ENCODE measurements around the gene SMO. TPM values are rescaled to one million over a fixed set of nuclear protein-coding genes. Genes with fewer than 3 reads are reported as not detected.

SMO gene
- 1 to 10 TPM; 1.9 to 8.6 (median 3.5) TPM for total RNA-seq

DNA sequence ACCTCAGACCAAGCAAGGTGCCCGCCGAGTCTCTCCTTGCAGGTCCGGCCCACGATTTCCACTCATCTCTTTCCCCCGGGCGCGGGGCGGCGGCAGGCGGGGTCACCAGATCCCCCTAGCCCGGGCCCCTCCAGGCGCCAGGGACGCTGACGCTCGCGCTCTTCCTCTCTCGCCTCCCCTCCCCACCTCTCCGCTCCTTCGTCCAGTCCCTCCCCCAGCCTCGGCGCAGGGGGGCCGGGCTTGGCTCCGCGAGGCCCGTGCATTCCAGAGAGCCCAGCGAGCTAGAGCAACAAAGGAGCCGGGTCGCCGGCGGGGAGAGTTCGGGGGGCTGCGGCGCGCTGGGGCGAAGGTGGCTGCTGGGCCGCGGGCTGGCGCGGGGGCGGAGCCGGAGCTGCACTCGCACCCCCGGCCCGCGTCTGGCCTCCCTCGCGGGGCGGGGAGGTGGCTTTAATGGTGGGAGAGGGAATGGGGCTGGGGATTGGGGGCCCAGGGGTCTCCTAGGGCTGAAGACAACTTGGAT is at the start of gene SMO:
SMO (plus strand) TSS at position 262 of the 520 bp plus-strand sequence. CDS start 519 bp downstream, outside the sequence.
- peak within 1 kb of the TSS; percentile 39 to 63 (median 50) for H3K27ac ChIP-seq
- no peaks in the 10 kb centered on the region for H3K9me3 ChIP-seq
- in situ Hi-C loops (cut with MboI; ENCODE audit: low pct_ligation_motif_present in 1 of 4, low pct_unique_long_range_greater_than_20kb in 1 of 4, low sequenced_read_pairs in 3 of 4), result no loop called here
- H3K27me3 ChIP-seq, result peaks cover 33% of the 10 kb centered on the region
- H3K36me3 ChIP-seq, result no peaks in the 10 kb centered on the region
- peak; percentile 45 for DNase-seq
- H3K4me3 ChIP-seq, result peak within 1 kb of the TSS; percentile 50 to 78 (median 68)
- H3K4me1 ChIP-seq, result peaks cover 0 to 20% (median 13%) of the 10 kb centered on the region in 4 donors
- TF ChIP-seq POLR2A (IDR thresholded peaks at IDR 0.05) (no peak), POLR2AphosphoS5 (IDR thresholded peaks at IDR 0.05) (no peak), EP300 (IDR thresholded peaks at IDR 0.05; ENCODE audit: low read depth) (no peak)
- TF ChIP-seq, protein P1, sequence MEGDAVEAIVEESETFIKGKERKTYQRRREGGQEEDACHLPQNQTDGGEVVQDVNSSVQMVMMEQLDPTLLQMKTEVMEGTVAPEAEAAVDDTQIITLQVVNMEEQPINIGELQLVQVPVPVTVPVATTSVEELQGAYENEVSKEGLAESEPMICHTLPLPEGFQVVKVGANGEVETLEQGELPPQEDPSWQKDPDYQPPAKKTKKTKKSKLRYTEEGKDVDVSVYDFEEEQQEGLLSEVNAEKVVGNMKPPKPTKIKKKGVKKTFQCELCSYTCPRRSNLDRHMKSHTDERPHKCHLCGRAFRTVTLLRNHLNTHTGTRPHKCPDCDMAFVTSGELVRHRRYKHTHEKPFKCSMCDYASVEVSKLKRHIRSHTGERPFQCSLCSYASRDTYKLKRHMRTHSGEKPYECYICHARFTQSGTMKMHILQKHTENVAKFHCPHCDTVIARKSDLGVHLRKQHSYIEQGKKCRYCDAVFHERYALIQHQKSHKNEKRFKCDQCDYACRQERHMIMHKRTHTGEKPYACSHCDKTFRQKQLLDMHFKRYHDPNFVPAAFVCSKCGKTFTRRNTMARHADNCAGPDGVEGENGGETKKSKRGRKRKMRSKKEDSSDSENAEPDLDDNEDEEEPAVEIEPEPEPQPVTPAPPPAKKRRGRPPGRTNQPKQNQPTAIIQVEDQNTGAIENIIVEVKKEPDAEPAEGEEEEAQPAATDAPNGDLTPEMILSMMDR (IDR thresholded peaks at IDR 0.05), result no peak
- 2% methylated on average over 40 of the region's 48 CpGs; no CpG with 5 or more reads in 1 of the 2 donors for WGBS, 2 donors (ENCODE audit: low coverage in 1 of 2)
- intact Hi-C loops (cut with DNase I; ENCODE audit: low total_unique reads), result no loop called here

DNA sequence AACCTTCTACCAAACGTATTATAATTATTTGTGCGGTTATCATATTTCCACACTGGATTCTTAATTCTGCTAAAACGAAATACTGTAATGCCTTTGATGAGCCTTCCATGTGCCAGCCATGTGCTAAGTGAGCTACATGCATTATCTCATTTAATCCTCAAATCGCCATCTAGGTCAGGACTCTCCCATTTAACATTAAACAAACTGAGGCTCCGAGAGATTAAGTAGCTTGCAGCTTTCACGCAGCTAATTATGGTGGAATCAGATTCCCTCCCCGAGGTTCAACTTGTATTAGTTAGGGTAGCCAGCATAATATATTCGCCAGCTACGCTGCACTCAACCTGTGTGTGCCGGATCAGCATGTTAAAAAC is 44.7 kb upstream of the SMO start:
- H3K36me3 ChIP-seq, result no peaks in the 10 kb centered on the region
- H3K27ac ChIP-seq, result no peak overlapping the region
- 51 to 59% methylated on average over 7 to 10 of the region's 10 CpGs for WGBS, 2 donors (ENCODE audit: low coverage in 1 of 2)
- peaks cover 14% of the 10 kb centered on the region for H3K27me3 ChIP-seq
- in situ Hi-C loops (cut with MboI; ENCODE audit: low pct_ligation_motif_present in 1 of 4, low pct_unique_long_range_greater_than_20kb in 1 of 4, low sequenced_read_pairs in 3 of 4), result no loop called here
- peaks cover 0 to 18% (median 13%) of the 10 kb centered on the region in 4 donors for H3K4me1 ChIP-seq
- intact Hi-C loops (cut with DNase I; ENCODE audit: low total_unique reads), result no loop called here
- no peak overlapping the region for H3K4me3 ChIP-seq
- no peak for DNase-seq
- TF ChIP-seq POLR2A (IDR thresholded peaks at IDR 0.05), result no peak
- no peak for TF ChIP-seq POLR2AphosphoS5 (IDR thresholded peaks at IDR 0.05)
- no peak for TF ChIP-seq EP300 (IDR thresholded peaks at IDR 0.05; ENCODE audit: low read depth)
- TF ChIP-seq, protein P1 (IDR thresholded peaks at IDR 0.05), result no peak
- H3K9me3 ChIP-seq, result no peaks in the 10 kb centered on the region

DNA sequence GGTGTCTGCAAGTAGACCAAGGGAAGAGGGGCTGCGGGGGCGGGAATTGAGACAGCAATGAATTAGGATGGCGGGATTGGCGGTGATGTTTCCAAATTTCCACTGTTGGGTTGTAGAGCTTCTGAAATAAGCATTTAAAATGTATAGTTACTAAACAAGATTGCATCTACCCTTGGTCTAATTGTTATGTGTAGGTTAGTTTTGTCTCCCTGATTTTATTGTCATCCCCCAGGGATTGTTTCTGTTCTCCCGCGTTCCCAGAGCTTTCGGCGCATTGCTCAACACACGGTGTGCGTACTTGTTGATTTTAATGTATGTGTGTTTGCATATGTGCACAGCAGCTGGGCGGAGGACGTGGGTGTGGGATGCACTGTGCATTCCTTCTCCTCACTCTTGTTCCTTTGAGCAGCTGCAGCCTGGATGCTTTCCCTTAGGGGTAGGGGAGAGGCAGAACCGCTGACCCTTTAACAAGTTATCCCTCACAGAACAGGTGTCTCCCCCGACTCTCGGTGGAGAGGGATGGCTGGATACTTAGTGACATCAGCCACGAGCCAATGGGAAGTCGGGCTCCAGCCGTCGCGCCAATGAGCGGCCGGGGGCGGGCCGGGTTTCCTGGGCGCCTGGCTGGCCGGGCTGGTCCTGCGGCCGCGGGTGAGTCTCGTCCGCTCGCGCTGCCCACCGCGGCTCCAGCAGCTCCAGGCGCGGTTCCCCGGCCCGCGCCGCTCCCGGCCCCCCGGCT is 44.2 kb upstream of the SMO start, which contains the start of gene TSPAN33:
TSPAN33 (plus strand) TSS at position 613 of the 739 bp plus-strand sequence. CDS start 274 bp downstream, outside the sequence.
- TF ChIP-seq POLR2AphosphoS5 (IDR thresholded peaks at IDR 0.05), result no peak
- TF ChIP-seq, protein P1 (IDR thresholded peaks at IDR 0.05), result no peak
- TF ChIP-seq POLR2A (IDR thresholded peaks at IDR 0.05), result no peak
- TF ChIP-seq EP300 (IDR thresholded peaks at IDR 0.05; ENCODE audit: low read depth), result no peak
- in situ Hi-C loops (cut with MboI; ENCODE audit: low pct_ligation_motif_present in 1 of 4, low pct_unique_long_range_greater_than_20kb in 1 of 4, low sequenced_read_pairs in 3 of 4), result no loop called here
- WGBS, 2 donors (ENCODE audit: low coverage in 1 of 2), result 1% methylated on average over 43 of the region's 43 CpGs; no CpG with 5 or more reads in 1 of the 2 donors
- DNase-seq, result peak; percentile 80
- peak within 1 kb of the TSS; percentile 35 to 56 (median 56) for H3K27ac ChIP-seq
- H3K27me3 ChIP-seq, result peaks cover 14% of the 10 kb centered on the region
- no peaks in the 10 kb centered on the region for H3K36me3 ChIP-seq
- peaks cover 0 to 18% (median 13%) of the 10 kb centered on the region in 4 donors for H3K4me1 ChIP-seq
- intact Hi-C loops (cut with DNase I; ENCODE audit: low total_unique reads), result no loop called here
- H3K9me3 ChIP-seq, result no peaks in the 10 kb centered on the region
- peak within 1 kb of the TSS; percentile 32 to 66 (median 49) for H3K4me3 ChIP-seq

DNA sequence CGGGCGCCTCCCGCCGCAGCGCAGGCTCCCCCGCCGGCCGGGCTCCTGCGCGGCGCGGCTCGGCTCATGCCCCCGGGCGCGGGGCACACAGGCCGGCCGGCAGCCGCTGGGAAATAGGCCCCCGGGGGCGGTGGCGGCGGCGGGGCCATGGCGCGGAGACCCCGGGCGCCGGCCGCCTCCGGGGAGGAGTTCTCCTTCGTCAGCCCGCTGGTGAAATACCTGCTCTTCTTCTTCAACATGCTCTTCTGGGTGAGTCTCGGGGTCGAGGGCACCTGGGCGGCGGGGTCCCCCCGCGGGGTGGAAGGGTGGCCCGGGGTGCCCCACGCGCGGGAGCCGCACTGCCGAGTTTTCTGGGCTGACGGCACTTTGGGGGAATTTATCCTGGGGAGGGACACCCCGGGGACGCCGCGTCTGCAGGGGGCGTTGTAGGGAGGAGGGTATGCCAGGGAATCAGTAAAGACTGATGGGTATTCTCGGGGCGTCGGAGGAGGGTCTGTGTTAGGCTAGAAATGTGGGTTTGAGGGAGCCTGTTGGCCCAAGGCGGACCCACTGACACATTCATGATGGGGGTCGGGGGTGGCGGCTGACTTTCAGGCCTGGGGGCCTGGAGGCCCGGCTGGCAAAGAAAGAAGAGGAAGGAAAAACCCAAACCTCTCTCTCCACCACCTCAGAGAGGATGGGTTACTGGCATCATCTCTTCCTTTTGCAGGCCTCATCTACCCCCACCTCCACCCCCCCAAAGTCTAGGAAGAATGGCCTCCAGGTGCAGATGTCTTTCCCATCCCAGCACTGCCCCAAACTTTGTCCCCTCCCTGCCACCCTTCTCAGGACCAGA is 43.4 kb upstream of the SMO start:
- TF ChIP-seq, protein P1 (IDR thresholded peaks at IDR 0.05), result no peak
- no peak for TF ChIP-seq POLR2A (IDR thresholded peaks at IDR 0.05)
- no peak for TF ChIP-seq POLR2AphosphoS5 (IDR thresholded peaks at IDR 0.05)
- no peak for TF ChIP-seq EP300 (IDR thresholded peaks at IDR 0.05; ENCODE audit: low read depth)
- Histone ChIP-seq H3K4me3 (peak overlapping the region; percentile 32 to 66 (median 49)), H3K4me1 (peaks cover 0 to 18% (median 13%) of the 10 kb centered on the region in 4 donors), H3K27ac (peak overlapping the region; percentile 35 to 56 (median 56)), H3K9me3 (no peaks in the 10 kb centered on the region), H3K36me3 (no peaks in the 10 kb centered on the region), H3K27me3 (peaks cover 14% of the 10 kb centered on the region)
- no peak for DNase-seq
- 10% methylated on average over 52 of the region's 58 CpGs; no CpG with 5 or more reads in 1 of the 2 donors for WGBS, 2 donors (ENCODE audit: low coverage in 1 of 2)
- intact Hi-C loops (cut with DNase I; ENCODE audit: low total_unique reads), result no loop called here
- in situ Hi-C loops (cut with MboI; ENCODE audit: low pct_ligation_motif_present in 1 of 4, low pct_unique_long_range_greater_than_20kb in 1 of 4, low sequenced_read_pairs in 3 of 4), result no loop called here
